ENCODE measurements around the gene MYRIP.

DNA sequence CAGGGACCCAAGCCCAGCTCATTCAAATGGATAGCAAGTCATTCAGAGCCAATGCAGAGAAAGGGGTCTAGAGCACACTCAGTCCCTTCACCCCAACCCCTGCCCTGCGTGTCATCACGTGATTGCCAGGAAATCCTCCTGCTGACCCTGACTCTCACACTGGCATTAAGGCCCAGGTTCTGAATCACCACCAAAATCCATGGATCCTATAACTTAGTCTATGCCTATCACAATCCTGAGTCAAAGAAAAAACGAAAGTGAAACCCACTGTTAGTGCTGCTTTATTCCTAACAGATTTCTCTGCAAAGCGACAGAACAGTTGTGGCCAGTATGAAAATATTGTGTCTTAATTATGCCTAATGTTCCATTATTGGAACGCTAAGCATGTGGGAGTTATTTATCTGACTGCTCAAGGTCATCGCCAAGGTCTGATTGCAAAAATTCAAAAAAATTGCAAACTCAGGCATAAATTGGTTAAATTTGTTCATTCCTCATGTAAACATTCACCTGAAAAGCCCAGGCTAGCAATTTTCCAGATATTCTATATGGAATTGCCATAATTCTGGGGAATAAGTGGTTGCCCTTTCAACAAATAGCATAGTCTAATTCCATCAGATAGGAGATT lies 391.4 kb downstream of the MYRIP start:
- TF ChIP-seq, protein P1, sequence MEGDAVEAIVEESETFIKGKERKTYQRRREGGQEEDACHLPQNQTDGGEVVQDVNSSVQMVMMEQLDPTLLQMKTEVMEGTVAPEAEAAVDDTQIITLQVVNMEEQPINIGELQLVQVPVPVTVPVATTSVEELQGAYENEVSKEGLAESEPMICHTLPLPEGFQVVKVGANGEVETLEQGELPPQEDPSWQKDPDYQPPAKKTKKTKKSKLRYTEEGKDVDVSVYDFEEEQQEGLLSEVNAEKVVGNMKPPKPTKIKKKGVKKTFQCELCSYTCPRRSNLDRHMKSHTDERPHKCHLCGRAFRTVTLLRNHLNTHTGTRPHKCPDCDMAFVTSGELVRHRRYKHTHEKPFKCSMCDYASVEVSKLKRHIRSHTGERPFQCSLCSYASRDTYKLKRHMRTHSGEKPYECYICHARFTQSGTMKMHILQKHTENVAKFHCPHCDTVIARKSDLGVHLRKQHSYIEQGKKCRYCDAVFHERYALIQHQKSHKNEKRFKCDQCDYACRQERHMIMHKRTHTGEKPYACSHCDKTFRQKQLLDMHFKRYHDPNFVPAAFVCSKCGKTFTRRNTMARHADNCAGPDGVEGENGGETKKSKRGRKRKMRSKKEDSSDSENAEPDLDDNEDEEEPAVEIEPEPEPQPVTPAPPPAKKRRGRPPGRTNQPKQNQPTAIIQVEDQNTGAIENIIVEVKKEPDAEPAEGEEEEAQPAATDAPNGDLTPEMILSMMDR (IDR thresholded peaks at IDR 0.05) = no peak
- no peak for TF ChIP-seq POLR2A (IDR thresholded peaks at IDR 0.05)

Measured in thyroid gland (tissue), 4 donors.